ENCODE results near the gene BCR. TPM values are rescaled to one million over a fixed set of nuclear protein-coding genes. Genes with fewer than 3 reads are reported as not detected.
"Not testable (repeated sequence)": the region's sequence is repeated elsewhere in the genome, so short reads cannot be mapped to it uniquely, and the experiment has no call there.

Gene BCR
- polyA plus RNA-seq (2013, experiment 1 of 2; ENCODE audit: insufficient read length) = 28.4 TPM
- polyA plus RNA-seq (2013, experiment 2 of 2; ENCODE audit: insufficient read length) = 23.6 TPM

GRCh38 chr22:23180301-23180892 is at the start of gene BCR:
BCR (plus strand) TSS chr22:23180509; CDS start chr22:23180961, 452 bp downstream.
- DNase-seq = peak; percentile 71

DNA sequence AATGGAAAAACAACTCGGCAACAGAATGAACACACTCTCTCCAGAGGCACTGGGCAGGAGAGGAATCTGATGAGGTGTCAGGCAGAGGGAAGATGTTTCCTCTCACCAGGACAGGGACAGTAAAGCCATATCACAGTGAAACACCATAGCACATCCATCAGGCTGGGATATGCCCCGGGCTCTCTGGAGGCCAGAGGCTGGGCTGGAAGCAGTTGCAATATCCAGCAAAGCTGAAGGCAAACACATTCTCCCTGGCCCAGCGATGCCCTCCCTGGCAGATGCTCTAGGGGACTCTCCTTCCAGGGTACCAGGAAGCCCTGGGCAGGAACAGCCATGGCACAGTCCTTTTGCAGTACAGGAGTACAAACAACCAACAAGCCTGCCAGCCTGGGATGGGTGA is 49.6 kb upstream of the BCR start:
- DNase-seq = no peak

DNA sequence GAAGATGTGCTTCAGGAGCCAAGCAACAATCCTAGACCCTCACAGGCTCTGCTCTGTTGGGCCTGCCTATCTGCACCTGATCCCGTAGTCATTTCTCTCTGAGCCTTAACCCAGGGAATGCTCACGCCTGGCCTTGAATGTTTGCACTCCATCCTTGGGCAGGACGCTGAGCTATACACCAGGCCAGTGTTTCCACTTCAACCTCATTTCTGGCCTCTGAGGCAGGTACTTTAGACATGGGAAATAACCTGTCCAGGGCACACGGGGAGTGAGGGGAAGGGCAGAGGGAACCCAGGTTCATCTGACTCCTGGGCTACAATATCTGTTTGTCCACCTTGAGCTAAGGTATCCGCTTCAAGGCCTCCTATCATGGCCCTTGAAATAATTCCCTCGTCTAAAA is 48.4 kb upstream of the BCR start:
- no peak for DNase-seq

- no peak for DNase-seq
These were observed 47.8 kb upstream of the BCR start for GRCh38 chr22:23132376-23133091.

DNA sequence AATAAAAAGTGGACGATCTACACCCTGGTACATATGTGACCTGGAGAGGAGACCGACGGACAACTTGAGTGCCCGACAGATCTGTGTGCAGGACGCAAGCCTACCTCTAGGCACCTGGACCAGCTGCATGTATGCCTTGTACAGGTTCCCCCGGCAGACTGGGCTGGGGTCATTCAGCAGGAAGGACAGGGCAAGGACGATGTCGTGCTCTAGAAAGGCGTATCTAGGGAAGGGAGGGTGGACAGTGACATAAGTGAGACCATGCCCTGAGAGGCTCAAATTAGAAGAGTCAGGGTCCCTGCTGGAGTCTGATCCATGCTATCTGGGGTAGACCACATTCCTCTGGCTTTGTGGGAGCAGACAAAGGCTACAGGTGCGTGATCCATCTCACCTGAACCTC is 46.4 kb upstream of the BCR start:
- no peak for DNase-seq

DNA sequence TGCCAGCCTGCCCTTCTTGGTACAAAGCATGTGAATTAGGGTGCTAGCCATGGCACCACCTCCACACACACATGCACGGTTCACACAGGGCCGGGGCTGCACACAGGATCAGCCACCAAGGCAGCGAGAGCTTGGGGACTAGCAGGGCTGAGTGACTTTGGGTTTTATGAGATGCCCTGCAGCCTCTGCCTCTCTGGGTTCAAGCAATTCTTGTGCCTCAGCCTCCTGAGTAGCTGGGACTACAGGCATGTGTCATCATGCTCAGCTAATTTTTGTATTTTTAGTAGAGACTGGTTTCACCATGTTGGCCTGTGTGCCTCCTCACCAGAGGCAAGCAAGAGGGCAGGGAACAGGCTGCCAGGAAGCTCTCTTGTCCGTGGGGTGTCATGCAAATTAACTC is 43.3 kb upstream of the BCR start:
- not testable (repeated sequence) for DNase-seq

DNA sequence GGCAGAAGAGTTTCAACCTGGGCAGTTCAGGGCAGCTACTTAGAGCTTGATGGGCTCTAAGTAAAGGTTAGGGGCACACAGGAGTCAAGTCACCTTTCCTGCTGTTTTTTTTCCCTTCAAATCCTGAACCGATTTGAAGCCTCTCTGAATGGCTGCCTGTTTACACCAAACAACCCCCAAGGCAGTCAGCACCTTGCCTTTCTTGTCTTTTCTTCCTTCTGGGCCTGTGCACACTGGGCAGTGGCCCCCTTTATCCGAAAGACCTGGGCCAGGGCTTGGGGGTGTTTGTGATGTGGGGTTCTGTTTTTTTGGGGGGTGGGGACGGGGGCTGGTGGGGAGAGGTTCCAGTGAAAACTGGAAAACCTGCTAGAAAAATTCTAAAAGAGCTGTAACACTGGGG is 42.8 kb upstream of the BCR start:
- no peak for DNase-seq

DNA sequence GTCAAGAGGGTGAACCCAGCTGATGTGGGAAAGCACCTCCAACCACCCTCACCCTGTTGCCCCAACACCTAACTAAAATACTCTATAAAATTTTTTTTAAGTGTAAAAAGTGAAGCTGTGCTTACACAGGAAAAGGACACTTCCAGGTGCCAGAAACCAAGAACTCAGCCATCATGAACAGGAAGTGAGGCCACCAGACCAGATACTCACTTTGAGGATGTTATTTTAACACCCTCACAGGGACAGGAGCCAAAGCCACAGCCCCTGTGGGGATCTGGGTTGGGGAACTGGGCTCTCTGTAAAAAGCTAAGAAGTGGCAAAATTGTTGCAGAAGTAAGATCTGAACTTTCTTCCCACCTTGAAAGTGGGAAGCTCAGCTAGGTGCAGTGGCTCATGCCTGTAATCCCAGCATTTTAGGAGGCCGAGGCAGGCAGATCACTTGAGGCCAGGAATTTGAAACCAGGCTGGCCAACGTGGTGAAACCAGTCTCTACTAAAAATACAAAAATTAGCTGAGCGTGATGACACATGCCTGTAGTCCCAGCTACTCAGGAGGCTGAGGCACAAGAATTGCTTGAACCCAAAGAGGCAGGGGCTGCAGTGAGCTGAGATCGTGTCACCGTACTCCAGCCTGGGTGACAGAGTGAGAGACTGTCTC is 42.3 kb upstream of the BCR start:
- DNase-seq = peak; percentile 50

- DNase-seq = no peak
These were observed 41.5 kb upstream of the BCR start for GRCh38 chr22:23138584-23139435.

DNA sequence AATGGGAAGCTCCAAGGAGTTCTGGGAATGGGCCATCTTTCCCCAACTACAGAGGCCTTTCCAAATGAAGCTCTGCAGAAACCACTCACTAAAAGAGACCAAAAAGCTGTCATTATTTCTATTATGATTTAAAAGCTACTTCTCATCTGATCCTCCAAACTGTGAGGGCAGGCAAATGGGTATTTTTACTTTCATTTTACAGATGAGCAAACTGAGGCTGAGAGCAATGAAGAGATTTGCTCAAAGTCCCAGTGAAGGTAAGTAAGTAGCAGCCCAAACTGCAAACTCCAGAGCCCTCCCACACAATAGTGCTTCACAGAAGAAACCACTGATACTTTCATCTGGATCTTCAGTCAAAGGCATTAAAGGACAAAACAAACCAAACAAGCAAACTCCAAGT is 39.9 kb upstream of the BCR start:
- no peak for DNase-seq

DNA sequence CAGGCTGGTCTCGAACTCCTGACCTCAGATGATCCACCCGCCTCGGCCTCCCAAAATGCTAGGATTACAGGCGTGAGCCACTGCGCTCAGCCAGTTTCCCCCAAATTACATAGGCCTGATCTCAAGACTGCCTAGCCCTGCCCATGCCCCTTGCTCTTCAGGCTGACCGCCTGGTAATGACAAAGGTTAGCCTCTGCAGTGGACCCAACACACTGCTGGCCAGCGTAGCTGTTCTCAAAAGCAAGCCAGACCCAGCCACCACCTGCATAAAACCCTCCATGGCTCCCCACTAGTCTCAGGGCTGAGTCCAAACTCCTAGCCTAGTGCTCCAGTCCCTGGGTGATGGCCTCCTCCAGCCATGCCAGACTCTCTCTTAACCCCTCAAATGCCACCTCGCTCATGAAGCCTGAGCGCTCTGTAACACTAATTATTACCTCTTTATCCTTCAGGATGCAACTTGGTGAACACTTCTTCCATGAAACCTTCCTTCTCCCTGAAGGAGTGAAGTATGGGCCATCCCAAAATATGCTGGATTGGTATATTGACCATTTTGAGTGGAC is 37.7 kb upstream of the BCR start:
- DNase-seq = no peak

DNA sequence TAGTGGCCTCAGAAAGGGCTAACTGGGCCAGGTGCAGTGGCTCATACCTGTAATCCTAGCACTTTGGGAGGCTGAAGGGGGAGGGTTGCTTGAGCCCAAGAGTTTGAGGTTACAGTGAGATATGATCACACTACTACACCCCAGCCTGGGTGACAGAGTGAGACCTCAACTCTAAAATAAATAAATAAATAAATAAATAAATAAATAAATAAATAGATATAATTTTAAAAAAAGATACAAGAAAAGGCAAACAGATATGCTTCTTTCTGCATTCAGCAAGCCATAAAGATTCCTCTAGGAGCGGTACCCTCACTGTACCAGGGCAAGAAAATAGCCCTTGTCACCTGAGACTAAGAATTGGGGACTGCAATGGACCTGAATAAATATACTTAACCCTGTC is 37.2 kb upstream of the BCR start:
- no peak for DNase-seq

GRCh38 chr22:23144432-23144831 is 35.9 kb upstream of the BCR start:
- no peak for DNase-seq

GRCh38 chr22:23144932-23145877 is 35.1 kb upstream of the BCR start, which contains the start of gene RAB36:
RAB36 (plus strand) TSS chr22:23145477; CDS start chr22:23146617, 1,140 bp downstream.
- DNase-seq = peak; percentile 96

DNA sequence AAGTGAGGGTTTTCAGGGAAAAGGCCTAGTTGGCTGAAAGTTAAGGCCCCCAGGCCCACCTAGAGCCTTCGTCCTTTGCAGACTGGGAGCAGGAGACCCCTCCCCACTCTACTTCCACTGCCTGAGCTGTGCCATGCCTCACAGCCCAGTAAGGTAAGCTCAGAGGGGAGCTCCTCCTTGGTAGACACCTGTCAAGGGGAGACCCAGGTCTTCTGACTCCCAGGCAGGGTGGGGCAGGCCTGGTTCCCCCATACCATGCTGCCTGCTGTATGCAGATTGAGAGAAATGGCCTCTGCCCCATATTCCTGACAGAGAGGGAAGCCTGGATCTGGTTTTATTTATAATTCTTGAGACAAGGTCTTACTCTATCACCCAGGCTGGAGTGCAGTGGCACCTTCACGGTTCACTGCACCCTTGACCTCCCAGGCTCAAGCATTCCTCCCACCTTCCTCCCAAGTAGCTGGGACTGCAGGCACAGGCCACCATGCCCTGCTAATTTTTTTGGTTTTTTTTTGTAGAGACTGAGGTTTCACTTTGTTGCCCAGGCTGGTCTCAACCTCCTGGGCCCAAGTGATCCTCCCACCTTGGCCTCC is 34.3 kb upstream of the BCR start:
- no peak for DNase-seq

- DNase-seq = peak; percentile 7
These were observed 33.7 kb upstream of the BCR start for GRCh38 chr22:23146478-23147205.

DNA sequence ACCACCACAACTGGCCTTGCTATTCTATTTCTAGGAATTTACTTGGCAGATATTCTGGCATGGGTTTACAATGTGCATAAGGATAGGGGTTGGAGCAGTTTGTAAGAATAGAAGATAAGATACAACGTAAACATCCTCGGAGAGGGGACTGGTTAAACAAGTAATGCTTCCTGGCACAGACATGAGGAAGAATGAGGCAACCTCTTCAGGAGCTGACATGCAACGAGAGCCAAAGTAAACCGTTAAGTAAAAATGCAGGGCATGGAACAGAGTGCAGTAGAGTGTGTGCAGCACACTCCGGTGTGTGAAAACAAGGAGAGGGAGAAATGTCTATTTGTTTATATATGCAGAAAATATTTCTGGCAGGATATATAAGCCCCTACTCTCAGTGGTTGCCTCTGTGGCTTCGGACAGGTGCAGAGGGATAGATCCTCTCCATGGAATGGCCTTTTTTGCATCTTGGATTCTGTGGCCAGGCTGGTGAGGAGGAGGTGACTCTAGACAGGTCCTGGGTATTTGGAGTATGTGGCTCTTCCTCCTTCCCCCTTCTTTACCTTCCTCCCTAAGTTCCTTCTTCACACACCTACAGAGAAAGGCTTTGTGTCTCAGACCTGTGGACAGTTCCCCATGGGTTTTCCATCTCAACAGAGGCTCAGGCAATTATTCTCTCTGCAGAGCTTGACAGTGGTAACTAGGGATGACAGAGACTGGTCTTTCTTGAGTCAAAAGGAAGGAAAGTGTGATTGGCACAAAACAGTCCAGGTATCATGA is 32.5 kb upstream of the BCR start:
- peak; percentile 6 for DNase-seq

GRCh38 chr22:23149743-23150238 is 30.5 kb upstream of the BCR start:
- DNase-seq = no peak

DNA sequence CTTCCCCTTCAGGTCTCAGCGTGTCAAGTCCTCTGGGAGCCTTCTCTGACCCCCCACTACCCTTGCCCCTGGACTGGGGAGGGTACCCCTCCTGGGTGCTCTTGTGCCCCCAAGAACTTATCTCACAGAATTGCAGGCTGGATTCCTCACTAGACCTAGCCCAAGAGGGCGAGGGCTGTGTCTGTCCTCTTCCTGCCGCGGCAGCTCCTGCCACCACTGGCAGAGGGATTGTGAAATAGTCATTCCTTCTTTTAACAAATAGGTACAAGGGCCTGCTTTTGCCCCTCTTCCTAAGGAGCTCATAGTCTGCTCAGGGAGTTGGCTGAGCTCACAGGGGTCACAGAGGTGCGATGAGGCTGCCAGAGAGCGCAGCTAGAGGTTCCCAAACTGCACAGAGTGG is 29.5 kb upstream of the BCR start:
- no peak for DNase-seq

Measured in fibroblast of skin of back (primary cell).